ENCODE measurements around the gene MYO7A. TPM values are rescaled to one million over a fixed set of nuclear protein-coding genes. Genes with fewer than 3 reads are reported as not detected.

Gene MYO7A
- total RNA-seq, 1 donor from 2014 or later: 23.2 TPM

DNA sequence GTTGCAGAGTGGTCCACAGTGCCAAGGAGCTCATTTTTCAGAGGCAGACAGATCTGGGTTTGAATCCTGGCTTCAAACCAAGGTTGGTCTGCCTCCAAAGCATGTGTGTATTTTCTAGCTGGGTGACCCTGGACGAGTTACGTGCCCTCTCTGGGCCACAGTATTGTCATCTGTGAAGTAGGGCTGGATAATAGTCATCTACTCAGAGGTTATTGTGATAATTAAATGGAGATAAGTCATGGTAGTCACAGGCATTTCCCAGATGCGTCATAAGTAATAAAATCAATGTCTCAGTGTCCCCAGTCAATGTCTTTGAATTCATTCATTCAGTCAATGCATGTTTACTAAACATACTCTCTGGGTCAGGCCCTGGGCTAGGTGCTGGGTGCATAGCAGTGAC is 16.8 kb upstream of the MYO7A start:
- no peak for DNase-seq (ENCODE audit: low spot score)

DNA sequence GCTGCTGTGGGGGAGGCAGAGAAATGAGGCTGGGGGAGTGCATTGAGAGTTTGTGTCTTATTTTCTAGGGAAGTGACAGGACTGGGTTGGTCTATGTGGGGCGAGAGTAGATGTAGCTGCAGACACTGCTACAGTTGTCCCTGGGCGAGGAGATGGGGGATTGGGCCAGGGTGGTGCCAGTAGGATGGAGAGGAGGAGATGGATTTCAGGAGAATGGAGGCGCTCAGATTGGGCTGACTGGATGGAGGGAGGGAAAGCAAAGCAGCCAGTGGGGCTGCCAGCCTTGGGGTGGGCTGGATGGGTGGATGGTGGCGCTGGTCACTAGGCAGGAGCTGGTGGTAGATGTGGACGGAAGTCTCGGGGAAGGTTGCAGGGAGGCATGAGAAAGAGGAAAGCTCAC is 16.1 kb upstream of the MYO7A start:
- no peak for DNase-seq (ENCODE audit: low spot score)

DNA sequence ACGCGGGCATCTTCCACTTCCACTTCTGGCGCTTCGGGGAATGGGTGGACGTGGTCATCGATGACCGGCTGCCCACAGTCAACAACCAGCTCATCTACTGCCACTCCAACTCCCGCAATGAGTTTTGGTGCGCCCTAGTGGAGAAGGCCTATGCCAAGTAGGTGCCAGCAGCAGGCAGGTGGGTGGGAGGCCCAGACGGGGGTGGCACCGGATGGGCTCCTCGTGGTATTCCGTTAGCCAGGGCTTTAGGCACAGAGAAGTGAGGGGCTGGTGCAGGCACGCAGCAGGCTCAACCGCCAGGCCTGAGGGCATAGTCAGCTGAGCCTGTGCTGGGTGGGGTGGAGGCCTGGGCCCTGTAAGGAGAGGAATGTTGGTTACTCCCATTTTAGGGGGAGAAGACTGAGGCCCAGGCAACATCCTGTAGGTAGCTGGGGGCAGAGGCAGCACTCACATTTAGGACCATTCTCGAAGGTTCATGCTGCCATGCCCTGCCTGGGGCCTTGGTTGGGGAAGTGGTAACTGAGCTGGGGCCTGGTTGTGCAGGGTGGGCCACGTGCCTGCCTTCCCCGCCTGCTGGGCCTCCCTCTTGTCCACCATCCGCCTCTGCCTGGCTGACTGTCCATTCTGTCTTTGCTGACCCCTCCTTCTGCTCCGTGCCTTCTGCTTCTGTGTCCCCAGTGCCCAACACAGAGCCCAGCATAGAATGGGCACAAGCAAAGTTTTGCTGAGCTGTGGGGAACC is 15.2 kb upstream of the MYO7A start:
- DNase-seq (ENCODE audit: low spot score): no peak

DNA sequence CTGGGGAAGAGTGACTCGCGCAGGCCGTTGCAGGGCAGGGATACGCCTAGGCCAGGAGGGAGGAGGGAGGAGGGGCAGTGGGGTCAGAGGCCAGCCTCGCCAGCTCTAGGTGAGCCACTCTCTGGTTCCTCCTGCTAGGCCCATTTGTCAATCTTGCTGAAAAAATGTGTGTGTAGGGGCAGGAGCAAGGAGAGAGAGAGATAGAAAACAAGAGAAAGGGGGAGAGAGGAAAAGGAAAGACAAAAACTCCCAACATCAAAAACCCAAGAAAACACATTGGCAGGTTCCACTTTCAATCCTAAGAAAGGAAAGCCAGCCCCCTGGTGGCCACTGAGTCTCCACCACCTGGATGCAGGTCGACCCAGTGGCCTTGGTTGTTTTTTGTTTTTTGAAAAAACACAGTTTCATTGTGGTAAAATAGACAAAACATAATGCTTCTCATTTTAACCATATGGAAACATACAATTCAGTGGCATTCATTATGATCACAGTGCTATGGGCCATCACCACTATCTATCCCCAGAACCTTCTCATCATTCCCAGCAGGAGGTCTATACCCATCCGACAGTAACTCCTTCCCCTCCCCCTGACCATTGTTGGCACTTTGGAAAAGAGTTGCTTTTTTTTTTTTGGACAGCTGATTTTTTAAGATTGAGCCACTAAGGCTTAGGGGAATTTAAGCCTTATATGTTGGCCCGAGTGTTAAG is 14.5 kb upstream of the MYO7A start:
- no peak for DNase-seq (ENCODE audit: low spot score)

DNA sequence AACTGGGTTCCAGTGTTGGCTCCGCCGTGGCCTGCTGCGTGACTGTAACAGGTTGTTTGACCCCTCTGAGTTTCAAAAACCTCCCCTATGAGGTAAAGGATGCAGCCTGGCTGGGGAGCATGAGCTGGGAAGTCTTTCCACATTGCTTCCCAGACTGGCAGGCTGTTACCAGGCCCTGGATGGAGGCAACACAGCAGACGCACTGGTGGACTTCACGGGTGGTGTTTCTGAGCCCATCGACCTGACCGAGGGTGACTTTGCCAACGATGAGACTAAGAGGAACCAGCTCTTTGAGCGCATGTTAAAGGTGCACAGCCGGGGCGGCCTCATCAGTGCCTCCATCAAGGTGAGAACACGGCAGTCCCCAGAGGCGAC is 14.0 kb upstream of the MYO7A start:
- DNase-seq (ENCODE audit: low spot score): no peak

DNA sequence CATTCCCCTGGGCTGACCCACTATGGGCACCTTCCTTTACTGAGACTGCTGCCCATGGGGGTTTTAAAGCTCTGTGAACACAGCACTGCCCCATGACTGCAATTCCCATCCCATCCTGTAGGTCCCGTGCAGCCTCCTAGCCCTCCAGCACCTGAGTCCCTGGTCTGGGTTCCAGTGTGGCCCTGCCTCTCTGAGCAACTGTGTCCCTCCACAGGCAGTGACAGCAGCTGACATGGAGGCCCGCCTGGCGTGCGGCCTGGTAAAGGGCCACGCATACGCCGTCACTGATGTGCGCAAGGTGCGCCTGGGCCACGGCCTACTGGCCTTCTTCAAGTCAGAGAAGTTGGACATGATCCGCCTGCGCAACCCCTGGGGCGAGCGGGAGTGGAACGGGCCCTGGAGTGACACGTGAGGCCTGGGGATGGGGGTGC is 12.8 kb upstream of the MYO7A start:
- no peak for DNase-seq (ENCODE audit: low spot score)

DNA sequence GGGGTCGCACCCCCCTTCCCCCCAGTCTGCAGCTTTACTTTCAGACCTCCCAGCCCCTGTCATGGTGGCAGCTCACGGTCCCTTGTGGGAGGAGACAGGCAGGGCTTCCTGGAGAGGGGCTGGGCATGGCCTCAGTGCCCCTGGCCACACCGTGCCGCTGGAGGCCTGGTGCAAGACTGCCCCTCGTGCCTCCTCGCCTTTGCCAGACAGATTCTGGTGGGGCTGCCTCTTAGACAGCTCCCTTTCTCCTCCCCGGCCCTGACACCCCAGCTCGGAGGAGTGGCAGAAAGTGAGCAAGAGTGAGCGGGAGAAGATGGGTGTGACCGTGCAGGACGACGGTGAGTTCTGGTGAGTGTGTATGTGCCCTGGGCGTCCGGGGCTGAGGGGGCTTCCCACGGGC is 12.1 kb upstream of the MYO7A start:
- no peak for DNase-seq (ENCODE audit: low spot score)

DNA sequence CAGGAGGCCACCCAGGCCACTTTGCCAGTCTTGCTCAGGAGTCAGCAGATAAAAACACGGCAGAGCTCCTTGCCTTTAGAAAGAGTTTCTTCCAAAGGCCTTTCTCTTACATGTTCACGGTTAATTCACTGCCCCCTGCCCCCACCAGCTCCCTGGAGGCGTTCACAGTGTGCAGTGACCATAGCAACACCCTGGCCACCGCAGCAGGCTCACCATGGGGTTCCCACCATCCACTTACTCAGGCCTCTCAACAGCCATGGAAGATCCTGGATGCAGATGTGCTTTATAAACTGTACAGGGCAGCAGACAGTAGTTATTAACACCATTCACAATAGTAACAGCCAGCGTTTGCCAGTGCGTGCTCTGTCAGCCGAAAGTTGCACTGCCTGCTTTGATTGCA is 10.6 kb upstream of the MYO7A start:
- DNase-seq (ENCODE audit: low spot score): no peak

DNA sequence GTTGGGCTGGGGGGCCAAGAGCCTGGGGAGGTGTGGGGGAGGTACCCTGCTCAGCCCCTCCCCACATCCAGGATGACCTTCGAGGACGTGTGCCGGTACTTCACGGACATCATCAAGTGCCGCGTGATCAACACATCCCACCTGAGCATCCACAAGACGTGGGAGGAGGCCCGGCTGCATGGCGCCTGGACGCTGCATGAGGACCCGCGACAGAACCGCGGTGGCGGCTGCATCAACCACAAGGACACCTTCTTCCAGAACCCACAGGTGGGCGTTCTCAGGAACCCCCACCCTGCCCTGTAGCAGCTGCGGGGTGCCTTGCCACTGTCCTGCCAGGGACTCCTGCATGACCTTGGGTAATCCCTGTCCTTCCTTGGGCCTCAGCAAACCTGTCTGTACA is 10.0 kb upstream of the MYO7A start:
- no peak for DNase-seq (ENCODE audit: low spot score)

DNA sequence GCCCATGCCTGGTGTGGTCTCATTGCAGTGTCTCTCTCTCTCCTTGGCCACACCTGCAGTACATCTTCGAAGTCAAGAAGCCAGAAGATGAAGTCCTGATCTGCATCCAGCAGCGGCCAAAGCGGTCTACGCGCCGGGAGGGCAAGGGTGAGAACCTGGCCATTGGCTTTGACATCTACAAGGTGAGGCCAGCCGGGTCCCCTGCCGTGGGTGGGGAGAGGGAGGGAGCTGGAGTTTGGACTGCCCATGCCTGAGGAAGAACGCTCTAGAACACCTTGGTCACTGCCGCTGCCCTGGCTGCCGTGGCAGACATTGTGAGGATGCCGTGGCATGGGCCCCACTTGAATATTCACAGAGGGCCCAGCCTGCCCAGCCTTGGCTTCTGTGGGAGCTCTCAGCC is 9.1 kb upstream of the MYO7A start:
- DNase-seq (ENCODE audit: low spot score): no peak

DNA sequence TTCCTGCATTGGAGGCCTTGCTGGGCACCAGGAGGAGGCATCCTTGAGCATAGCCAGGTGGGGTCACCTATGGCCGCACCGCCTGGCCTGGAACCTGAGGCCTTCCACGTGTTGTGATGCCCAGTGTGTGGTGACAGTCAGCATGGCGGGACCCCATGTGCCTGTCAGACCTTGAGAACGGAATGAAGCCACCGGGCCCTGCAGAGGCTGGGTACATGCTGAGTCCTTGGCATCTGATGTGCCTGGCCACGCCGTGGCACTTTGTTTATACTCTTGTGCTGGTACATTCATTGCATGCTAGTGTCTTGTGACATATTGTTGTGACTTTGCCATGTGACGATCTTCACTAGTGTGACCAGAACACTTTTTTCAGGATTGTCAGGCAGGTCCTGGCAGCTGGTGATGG is 8.5 kb upstream of the MYO7A start:
- no peak for DNase-seq (ENCODE audit: low spot score)

DNA sequence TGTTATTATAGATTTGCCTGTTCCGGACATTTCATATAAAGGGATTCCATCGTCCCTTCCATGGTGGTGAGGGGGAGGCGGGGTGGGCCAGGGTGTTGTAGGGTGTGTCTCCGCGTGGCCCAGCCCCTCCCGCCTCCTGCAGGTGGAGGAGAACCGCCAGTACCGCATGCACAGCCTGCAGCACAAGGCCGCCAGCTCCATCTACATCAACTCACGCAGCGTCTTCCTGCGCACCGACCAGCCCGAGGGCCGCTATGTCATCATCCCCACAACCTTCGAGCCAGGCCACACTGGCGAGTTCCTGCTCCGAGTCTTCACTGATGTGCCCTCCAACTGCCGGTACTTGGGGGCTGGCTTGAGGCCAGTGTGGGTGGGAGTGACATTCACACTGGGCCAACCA is 7.5 kb upstream of the MYO7A start:
- no peak for DNase-seq (ENCODE audit: low spot score)

DNA sequence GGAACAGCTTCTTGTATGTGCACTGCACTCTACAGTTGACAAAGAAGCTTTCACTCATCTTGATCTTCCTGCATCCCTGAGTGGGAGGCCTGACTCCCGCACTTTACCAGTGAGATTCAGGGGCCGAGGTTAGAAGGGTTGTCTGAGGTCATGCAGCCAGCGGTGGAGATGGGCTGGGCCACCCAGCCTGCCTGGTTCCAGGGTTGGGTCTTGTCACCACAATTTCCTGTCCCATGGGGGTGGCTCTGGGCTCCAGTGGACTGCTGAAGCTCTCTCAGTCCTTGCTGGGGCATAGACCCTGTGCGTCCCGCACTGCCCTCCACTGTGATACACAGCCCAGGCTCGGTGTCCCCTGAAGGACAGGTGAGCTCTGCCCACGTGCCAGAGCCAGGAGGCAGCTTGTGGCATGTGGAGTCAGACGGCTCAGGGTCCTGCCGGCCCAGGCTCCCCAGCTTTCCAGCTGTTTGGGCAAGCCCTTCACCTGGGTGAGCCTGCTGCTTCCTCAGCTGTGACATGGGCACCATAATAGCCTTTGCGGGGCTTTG is 6.9 kb upstream of the MYO7A start:
- DNase-seq (ENCODE audit: low spot score): no peak

DNA sequence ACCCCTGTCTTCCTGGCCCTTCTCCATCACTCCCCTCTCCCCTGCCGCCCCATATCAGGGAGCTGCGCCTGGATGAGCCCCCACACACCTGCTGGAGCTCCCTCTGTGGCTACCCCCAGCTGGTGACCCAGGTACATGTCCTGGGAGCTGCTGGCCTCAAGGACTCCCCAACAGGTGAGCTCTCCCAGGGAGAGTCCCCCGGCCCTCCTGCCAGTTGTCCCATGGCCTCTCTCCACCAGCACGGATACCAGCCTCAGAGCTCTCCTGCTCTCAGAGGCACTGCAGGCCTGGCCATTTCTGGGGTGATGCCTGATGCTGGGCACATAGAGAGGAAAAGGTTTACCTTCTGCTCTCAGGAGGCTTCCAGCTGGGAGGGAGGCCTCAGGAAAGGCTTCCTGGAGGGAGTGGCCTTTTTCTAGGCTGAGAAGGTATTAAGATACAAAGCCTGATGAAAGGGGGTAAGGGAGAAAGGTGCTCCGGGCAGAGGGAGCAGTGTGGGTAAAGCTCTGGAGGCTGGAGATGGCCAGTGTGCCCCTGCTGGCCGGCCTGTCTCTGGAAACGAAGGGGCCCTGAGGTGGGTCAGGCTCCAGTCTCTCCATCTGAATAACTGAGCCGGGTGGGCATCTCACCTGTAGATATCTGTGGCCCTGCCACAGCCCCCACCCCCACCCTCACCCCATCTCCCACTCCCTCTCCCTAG is 6.0 kb upstream of the MYO7A start:
- DNase-seq (ENCODE audit: low spot score): no peak

DNA sequence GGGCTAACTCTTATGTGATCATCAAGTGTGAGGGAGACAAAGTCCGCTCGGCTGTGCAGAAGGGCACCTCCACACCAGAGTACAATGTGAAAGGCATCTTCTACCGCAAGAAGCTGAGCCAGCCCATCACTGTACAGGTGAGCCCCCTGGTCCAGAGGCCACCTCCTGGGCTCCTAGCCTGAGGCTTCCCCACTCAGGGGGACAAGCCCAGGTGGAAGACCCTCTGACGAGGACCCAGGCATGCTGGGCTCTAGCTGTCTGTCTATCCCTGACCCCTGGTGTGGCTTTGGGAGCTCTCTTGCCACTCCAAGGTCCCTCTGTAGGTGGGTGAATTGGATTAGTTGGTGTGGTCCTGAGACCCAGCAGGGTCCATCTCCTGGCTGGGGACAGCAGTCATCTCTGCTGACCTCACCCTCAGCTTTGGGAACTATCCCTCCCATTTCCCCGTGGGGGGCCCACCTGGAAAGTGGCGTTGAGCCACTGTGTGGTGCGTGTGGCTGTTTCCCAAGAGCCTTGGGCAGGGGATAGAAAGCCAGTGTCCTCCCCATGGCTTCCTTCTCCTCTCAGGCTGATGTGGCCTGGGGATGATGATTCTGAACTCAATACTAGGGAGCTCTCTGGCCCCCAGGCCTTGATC is 5.4 kb upstream of the MYO7A start:
- no peak for DNase-seq (ENCODE audit: low spot score)

DNA sequence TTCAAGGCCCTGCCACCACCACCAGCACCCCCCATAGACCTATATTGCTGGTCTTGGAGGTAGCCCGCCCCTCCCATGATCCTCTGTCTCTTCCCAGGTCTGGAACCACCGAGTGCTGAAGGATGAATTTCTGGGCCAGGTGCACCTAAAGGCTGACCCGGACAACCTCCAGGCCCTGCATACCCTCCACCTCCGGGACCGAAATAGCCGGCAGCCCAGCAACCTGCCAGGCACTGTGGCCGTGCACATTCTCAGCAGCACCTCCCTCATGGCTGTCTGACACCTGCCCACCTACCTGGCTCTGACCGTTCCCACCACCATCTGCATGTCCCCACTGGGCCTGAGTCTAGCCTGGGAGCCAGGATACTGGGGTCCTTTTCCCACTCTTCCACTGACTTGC is 4.5 kb upstream of the MYO7A start:
- no peak for DNase-seq (ENCODE audit: low spot score)

DNA sequence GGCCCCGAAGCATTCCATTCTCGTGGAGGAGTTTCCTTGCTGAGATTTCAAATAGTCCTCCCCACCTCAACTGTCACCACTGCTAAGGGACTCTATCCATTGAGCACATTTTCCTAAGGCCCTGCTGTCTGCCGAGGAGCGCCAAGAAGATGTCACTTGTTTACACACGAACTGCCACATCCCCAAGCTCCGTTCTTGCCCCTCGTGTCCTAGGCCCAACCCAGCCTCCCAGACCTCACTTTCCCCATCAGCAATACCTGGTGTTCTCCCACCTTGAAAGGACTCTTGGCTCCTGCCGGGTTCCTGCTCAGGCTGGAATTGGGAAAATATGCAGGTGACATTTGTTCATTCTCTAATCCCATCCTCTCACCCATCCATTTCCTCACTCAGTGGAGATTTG is 4.0 kb upstream of the MYO7A start:
- no peak for DNase-seq (ENCODE audit: low spot score)

DNA sequence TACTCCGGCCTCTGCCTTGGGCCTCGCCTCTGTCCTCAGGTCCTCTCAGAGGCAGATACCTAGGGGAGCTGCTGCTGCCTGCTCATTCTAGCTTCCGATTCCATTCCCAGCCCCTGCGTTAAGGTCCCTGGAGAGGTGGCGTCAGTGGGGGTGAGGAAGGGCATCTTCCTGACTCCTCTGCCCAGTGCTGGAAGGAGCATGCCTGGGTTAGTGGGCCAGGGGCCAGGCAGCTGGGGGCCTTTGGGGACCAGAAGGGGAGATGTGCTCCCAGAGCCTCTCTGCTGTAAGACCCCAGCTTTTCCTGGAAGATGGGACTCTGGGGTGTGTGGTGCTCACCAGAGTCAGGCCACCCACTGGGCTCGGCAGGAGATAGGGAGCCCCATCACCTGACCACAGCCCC is 3.6 kb upstream of the MYO7A start:
- no peak for DNase-seq (ENCODE audit: low spot score)

DNA sequence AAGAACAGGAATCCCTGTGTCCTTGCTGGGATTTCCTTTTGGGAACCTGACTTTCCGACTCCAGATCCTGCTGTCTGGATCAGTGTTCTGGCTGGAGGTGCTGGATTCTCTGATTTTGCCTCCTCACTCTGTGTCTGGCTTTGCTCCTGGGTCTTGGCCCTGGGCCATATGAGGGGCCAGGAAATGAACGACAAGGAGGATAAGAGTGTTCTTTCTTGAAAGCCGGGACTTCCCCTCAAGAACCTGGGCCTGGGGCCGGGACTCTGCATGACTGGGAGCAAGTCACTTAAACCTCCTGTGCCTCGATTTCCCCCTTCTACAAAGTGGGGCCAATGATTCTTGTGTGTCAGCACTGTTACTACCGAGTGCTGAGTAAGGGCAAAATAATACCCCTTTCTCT is 2.9 kb upstream of the MYO7A start:
- no peak for DNase-seq (ENCODE audit: low spot score)

DNA sequence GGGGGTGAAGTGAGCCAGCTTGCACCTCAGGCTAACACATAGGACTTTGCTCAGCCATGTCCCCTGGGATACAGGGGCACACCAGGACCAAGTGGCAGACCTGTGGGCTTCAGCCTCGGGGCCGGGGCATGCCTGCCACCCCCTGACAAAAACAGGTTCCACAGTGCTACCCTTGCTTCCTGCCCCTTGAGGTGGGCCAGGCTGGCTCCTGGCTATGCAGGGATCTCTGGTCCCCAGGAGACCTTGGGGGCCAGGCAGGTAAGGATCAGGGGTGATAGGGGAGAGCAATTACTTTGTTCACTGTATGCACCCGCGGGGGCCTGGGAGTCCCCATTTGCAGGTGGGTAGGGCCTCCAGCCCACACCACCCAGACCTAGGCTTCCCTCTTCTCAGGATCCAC is 2.4 kb upstream of the MYO7A start:
- no peak for DNase-seq (ENCODE audit: low spot score)

DNA sequence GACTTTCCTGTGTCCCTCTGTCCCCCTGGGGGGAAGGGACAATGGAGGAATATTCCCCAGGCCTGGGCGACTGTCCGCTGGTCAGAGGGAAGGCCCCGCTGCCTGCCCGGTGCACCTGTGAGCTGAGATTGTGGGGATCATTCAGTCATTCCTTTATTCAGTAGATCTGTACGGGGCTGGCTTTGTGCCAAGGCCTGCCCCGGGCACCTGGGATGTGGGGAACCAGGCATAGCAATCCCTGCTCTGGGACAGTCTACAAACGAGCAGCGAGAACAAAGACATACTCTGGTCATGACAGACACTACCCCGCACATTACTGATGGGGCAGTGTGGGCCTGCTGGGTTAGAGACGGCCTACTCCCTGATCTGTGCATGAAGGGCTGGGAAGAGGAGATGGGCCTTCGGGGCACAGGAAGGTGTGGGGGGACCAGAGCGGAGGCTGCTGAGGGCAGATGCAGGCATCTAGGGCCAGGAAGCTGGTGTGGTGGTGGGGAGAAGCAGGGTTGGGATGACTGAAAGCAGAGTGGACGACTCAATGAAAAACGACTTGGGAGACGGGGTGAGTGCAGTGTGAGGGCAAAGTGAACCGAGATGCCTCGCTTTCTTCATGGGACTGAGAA is 1.8 kb upstream of the MYO7A start:
- DNase-seq (ENCODE audit: low spot score): no peak

Measured in mesenteric fat pad (tissue), 1 donor.